ENCODE data around the gene TEX52. TPM values are rescaled to one million over a fixed set of nuclear protein-coding genes. Genes with fewer than 3 reads are reported as not detected.
"Not testable (repeated sequence)": the region's sequence is repeated elsewhere in the genome, so short reads cannot be mapped to it uniquely, and the experiment has no call there.

Gene TEX52
- total and polyA plus RNA-seq, 2 of the 13 experiments (the other 11 are each of a cell fraction or from before 2014, with no cell fraction given) = 0.05 TPM; not detected in 1

DNA sequence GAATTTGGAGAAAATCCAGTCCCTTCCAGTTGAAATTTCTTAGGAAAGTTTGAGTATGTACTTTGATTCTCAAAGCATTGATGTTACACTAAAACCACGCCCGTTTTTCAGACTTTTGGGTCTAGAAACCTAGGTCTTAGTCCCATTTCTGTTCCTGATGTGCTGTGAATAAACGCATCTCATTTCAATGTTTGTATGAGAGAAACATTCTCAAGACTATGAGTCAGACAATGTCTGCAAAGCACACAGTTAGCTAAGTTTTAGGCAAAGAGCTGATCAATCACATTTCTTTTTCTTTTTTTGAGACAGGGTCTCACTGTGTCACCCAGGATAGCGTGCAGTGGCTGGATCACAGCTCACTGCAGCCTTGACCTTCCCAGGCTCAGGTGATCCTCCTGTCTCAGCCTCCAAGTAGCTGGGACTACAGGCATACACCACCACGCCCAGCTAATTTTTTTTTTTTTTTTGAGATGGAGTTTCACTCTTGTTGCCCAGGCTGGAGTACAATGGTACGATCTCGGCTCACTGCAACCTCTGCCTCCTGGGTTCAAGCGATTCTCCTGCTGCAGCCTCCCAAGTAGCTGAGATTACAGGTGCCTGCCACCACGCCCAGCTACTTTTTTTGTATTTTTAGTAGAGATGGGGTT, 12.3 kb upstream of the TEX52 start:
- H3K4me2 ChIP-seq (ENCODE audit: low read depth, low read length); H3K9me3 ChIP-seq (ENCODE audit: low read length); H3K27me3 ChIP-seq (ENCODE audit: control insufficient read depth in 1 of 2, insufficient read depth in 2 of 2, low read length in 2 of 2); BruUV-seq (replicated peaks); ATAC-seq; DNase-seq (ENCODE audit: low spot score); H3K4me3 ChIP-seq (replicated peaks in 1 of 3; ENCODE audit: insufficient read depth in 1 of 3, low read depth in 2 of 3, low read length in 3 of 3); H2AFZ ChIP-seq (ENCODE audit: low read length); H4K20me1 ChIP-seq (ENCODE audit: insufficient read depth, low read length); POLR2A ChIA-PET; intact Hi-C loops (cut with micrococcal nuclease; ENCODE audit: unreplicated experiment); H3K27ac ChIP-seq (ENCODE audit: extremely low read length, insufficient read depth, low read length); H3K79me2 ChIP-seq (ENCODE audit: insufficient read depth, low read length); FAIRE-seq; in situ Hi-C loops (cut with HindIII; ENCODE audit: extremely low pct_ligation_motif_present, low pct_unique_long_range_greater_than_20kb); H3K9ac ChIP-seq (ENCODE audit: insufficient read depth, low read depth, low read length); H3K4me1 ChIP-seq (ENCODE audit: insufficient read depth, low read length); CTCF ChIA-PET (ENCODE audit: low intra/inter-chr PET ratio, low total read pairs): not testable (repeated sequence)
- H3K36me3 ChIP-seq (replicated peaks in 1 of 2; ENCODE audit: control insufficient read depth in 1 of 2, insufficient read depth in 2 of 2, low read length in 2 of 2) = peaks cover 33 to 72% of the 10 kb centered on the region in 2 experiments; a peak in 4 of 5 replicates
- WGBS (ENCODE audit: low lambda C conversion rate) = 96% methylated on average over 9 of the region's 9 CpGs

DNA sequence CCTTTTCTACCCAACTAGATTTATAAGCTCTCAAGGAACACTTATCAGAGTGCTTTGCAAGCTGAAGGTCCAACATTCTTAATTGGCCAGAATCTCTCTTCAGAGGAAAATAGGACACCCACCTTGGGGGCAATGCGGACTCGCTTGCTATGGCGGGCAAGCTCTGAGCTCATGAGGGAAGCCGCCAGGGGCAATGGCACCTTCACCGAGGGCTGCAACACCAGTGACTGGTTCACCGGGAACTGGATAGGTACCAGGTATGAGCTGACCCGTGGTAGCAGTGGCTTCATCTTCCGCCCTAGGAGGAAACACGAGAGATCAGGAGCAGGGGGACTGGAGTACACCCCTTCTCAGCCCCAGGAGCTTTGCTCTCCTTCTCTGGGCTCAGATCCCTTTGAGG, 7.4 kb upstream of the TEX52 start:
- H3K9me3 ChIP-seq (ENCODE audit: low read length) = no peaks in the 10 kb centered on the region
- H3K9ac ChIP-seq (ENCODE audit: insufficient read depth, low read depth, low read length) = no peak overlapping the region
- POLR2A ChIA-PET = interaction anchor here (0.9 kb wide), 1 partner anchor 13 kb away, joined by 3 read pairs; the partner anchor contains the start of genes FOXM1 and RHNO1
- DNase-seq (ENCODE audit: low spot score) (no peak), FAIRE-seq (no peak), ATAC-seq (no peak)
- H4K20me1 ChIP-seq (ENCODE audit: insufficient read depth, low read length) = no peaks in the 10 kb centered on the region
- WGBS (ENCODE audit: low lambda C conversion rate) = 95% methylated on average over 7 of the region's 9 CpGs
- H3K4me3 ChIP-seq (replicated peaks in 1 of 3; ENCODE audit: insufficient read depth in 1 of 3, low read depth in 2 of 3, low read length in 3 of 3) = no peak overlapping the region
- H3K36me3 ChIP-seq (replicated peaks in 1 of 2; ENCODE audit: control insufficient read depth in 1 of 2, insufficient read depth in 2 of 2, low read length in 2 of 2) = peaks cover 30 to 77% of the 10 kb centered on the region in 2 experiments
- TF ChIP-seq HNRNPLL (IDR thresholded peaks at IDR 0.05; ENCODE audit: low read depth, low read length, poor library complexity, severe bottlenecking) (no peak), MTA1 (CRISPR knock-in tag; IDR thresholded peaks at IDR 0.05; ENCODE audit: borderline replicate concordance) (no peak), ZBTB7B (CRISPR knock-in tag; IDR thresholded peaks at IDR 0.05) (no peak), PAF1 (CRISPR knock-in tag; IDR thresholded peaks at IDR 0.05) (no peak), ZNF121 (CRISPR knock-in tag; IDR thresholded peaks at IDR 0.05) (no peak), SOX6 (IDR thresholded peaks at IDR 0.05) (no peak), SOX6 (CRISPR knock-in tag; IDR thresholded peaks at IDR 0.05) (no peak), MED1 (CRISPR knock-in tag; IDR thresholded peaks at IDR 0.05) (no peak), ZBTB8A (CRISPR knock-in tag; IDR thresholded peaks at IDR 0.05; ENCODE audit: borderline replicate concordance, low read depth) (no peak), GATA4 (IDR thresholded peaks at IDR 0.05; ENCODE audit: borderline replicate concordance, low read depth) (no peak), ZNF775 (CRISPR knock-in tag; IDR thresholded peaks at IDR 0.05; ENCODE audit: borderline replicate concordance) (no peak), RFX5 (IDR thresholded peaks at IDR 0.05; ENCODE audit: low read depth, low read length) (no peak), BHLHE40 (IDR thresholded peaks at IDR 0.05; ENCODE audit: low read length) (no peak), ZFYVE20 (CRISPR knock-in tag; IDR thresholded peaks at IDR 0.05; ENCODE audit: borderline replicate concordance, low read depth) (no peak), SNRNP70 (IDR thresholded peaks at IDR 0.05; ENCODE audit: low read depth, low read length) (no peak)
- H3K27ac ChIP-seq (ENCODE audit: extremely low read length, insufficient read depth, low read length) = no peak overlapping the region
- no peaks in the 10 kb centered on the region for H3K27me3 ChIP-seq (ENCODE audit: control insufficient read depth in 1 of 2, insufficient read depth in 2 of 2, low read length in 2 of 2)
- BruUV-seq (replicated peaks) = no TSS peak
- CTCF ChIA-PET (ENCODE audit: low intra/inter-chr PET ratio, low total read pairs) = no interaction called here
- no peaks in the 10 kb centered on the region for H3K79me2 ChIP-seq (ENCODE audit: insufficient read depth, low read length)
- no peak overlapping the region for H3K4me2 ChIP-seq (ENCODE audit: low read depth, low read length)
- no peak overlapping the region for H2AFZ ChIP-seq (ENCODE audit: low read length)
- no peaks in the 10 kb centered on the region for H3K4me1 ChIP-seq (ENCODE audit: insufficient read depth, low read length)
- intact Hi-C loops (cut with micrococcal nuclease; ENCODE audit: unreplicated experiment) (no loop called here), in situ Hi-C loops (cut with HindIII; ENCODE audit: extremely low pct_ligation_motif_present, low pct_unique_long_range_greater_than_20kb) (no loop called here)

All from HepG2 (cell line).